Memory B cell (primary cell): Measurements from ENCODE around the gene C17orf107.
"Not testable (repeated sequence)": the region's sequence is repeated elsewhere in the genome, so short reads cannot be mapped to it uniquely, and the experiment has no call there.

Source experiments
- ATAC-seq: fragments of 150-1000 bp; cut with Tn5 transposase; 2 replicates; pipeline ENCODE4 v1.10.0; 2021; ENCODE audit warnings: low read depth, mild to moderate bottlenecking, moderate library complexity
- DNase-seq, 2 donors: peaks; one replicate each; pipeline ENCODE4 v3.0.0; 2022; ENCODE audit warnings: low spot score in 2 of 2
- H3K27ac Mint-ChIP-seq: one replicate; pipeline ENCODE4 v1.8.0; 2022; ENCODE audit warnings: mild to moderate bottlenecking, moderate library complexity, mixed read lengths
- H3K27me3 Mint-ChIP-seq: one replicate; pipeline ENCODE4 v1.8.0; 2022; ENCODE audit warnings: mixed read lengths
- H3K36me3 Mint-ChIP-seq: one replicate; pipeline ENCODE4 v1.8.0; 2022; ENCODE audit warnings: mild to moderate bottlenecking, mixed read lengths
- H3K4me1 Mint-ChIP-seq: one replicate; pipeline ENCODE4 v1.8.0; 2022; ENCODE audit warnings: mixed read lengths
- H3K4me3 Mint-ChIP-seq: one replicate; pipeline ENCODE4 v1.8.0; 2022; ENCODE audit warnings: mild to moderate bottlenecking, moderate library complexity, mixed read lengths
- H3K9me3 Mint-ChIP-seq: one replicate; pipeline ENCODE4 v1.8.0; 2022; ENCODE audit warnings: mixed read lengths

C17orf107 gene

GRCh38 chr17:4900231-4901107 lies 1.1 kb downstream of the C17orf107 start:
- Mint-ChIP-seq H3K27me3 (peaks cover 1% of the 10 kb centered on the region), H3K27ac (peak overlapping the region; percentile 92), H3K36me3 (peaks cover 14% of the 10 kb centered on the region), H3K4me1 (peaks cover 27% of the 10 kb centered on the region), H3K9me3 (no peaks in the 10 kb centered on the region), H3K4me3 (peak overlapping the region; percentile 86)
- ATAC-seq (peak; percentile 54), DNase-seq (peak; percentile 76 to 77)

- H3K9me3 Mint-ChIP-seq = no peaks in the 10 kb centered on the region
- no peak for DNase-seq
- H3K4me1 Mint-ChIP-seq = peaks cover 29% of the 10 kb centered on the region
- H3K27me3 Mint-ChIP-seq = peaks cover 4% of the 10 kb centered on the region
- peak overlapping the region; percentile 92 for H3K27ac Mint-ChIP-seq
- H3K36me3 Mint-ChIP-seq = peaks cover 9% of the 10 kb centered on the region
- H3K4me3 Mint-ChIP-seq = peak overlapping the region; percentile 86
- no peak for ATAC-seq
Measured at GRCh38 chr17:4901108-4901647, 1.8 kb downstream of the C17orf107 start.

DNA sequence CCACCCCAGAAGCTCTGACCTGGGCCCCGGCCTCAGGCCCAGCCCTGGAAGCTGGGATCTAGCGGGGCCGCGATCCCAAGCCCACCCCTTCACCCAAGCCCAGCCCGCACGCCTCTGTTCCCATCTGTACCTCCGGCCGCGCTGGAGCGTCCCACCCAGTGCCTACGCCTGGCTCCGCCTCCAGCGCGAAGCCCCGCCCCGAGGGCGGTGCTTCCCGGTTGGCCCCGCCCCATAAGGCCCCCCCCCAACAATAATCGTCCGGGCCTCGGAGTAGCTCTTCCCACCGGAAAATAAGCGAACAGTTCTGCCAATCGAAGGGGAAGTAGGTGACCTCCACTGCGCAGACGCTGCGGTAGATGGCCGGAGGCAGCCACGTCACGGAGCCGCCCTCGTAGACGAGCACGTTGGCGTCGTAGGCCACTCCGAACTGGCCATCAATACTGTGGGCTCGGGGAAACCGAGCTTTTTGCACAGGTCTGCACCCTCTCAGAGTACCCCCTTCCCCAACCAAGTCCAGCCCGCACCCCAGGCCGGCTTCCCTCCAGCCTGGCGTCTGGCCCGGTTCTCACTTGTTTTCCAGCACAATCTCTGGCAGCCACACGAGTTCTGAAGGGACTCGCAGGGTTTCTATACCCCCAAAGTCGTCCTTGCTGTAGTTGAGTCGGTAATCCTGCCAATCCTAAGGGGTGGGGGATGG lies 2.5 kb downstream of the C17orf107 start:
- DNase-seq (peak in 1 of 2 donors; percentile 63), ATAC-seq (no peak)
- H3K27ac Mint-ChIP-seq = peak overlapping the region; percentile 59
- H3K4me3 Mint-ChIP-seq = no peak overlapping the region
- H3K36me3 Mint-ChIP-seq = peaks cover 7% of the 10 kb centered on the region
- H3K9me3 Mint-ChIP-seq = no peaks in the 10 kb centered on the region
- peaks cover 29% of the 10 kb centered on the region for H3K4me1 Mint-ChIP-seq
- H3K27me3 Mint-ChIP-seq = peaks cover 4% of the 10 kb centered on the region

- DNase-seq (no peak), ATAC-seq (no peak)
- peaks cover 4% of the 10 kb centered on the region for H3K27me3 Mint-ChIP-seq
- H3K4me3 Mint-ChIP-seq = no peak overlapping the region
- peaks cover 29% of the 10 kb centered on the region for H3K4me1 Mint-ChIP-seq
- no peaks in the 10 kb centered on the region for H3K9me3 Mint-ChIP-seq
- H3K27ac Mint-ChIP-seq = peak overlapping the region; percentile 59
- peaks cover 2% of the 10 kb centered on the region for H3K36me3 Mint-ChIP-seq
Measured at GRCh38 chr17:4902540-4902939, 3.2 kb downstream of the C17orf107 start.

- Mint-ChIP-seq H3K4me1 (peaks cover 29% of the 10 kb centered on the region), H3K27me3 (peaks cover 4% of the 10 kb centered on the region), H3K9me3 (no peaks in the 10 kb centered on the region), H3K4me3 (peak within 1 kb of the TSS; percentile 61), H3K27ac (peak within 1 kb of the TSS; percentile 59), H3K36me3 (no peaks in the 10 kb centered on the region)
- ATAC-seq (peak; percentile 15), DNase-seq (peak; percentile 67 to 70)
Measured at GRCh38 chr17:4903051-4903818, 3.9 kb downstream of the C17orf107 start, which contains the start of gene CHRNE. TSS of gene CHRNE (minus strand) at chr17:4903098. CDS start at chr17:4903063, 35 bp downstream.

DNA sequence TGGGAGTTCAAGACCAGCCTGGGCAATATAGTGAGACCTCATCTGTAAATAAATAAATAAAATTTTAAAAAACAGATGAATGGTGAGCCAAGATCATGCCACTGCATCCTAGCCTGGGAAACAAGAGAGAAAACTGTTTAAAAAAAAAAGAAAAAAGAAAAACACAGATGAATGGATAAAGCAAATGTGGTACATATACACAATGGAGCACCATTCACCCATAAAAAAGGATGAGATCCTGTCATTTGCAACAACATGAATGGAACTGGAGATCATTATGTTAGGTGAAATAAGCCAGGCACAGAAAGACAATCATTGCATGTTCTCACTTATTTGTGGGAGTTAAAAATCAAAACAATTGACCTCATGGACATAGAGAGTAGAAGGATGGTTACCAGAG lies 7.3 kb downstream of the C17orf107 start:
- H3K4me3 Mint-ChIP-seq, H3K27ac Mint-ChIP-seq, H3K27me3 Mint-ChIP-seq, H3K36me3 Mint-ChIP-seq, DNase-seq, H3K9me3 Mint-ChIP-seq, ATAC-seq: not testable (repeated sequence)
- H3K4me1 Mint-ChIP-seq = peaks cover 19% of the 10 kb centered on the region

DNA sequence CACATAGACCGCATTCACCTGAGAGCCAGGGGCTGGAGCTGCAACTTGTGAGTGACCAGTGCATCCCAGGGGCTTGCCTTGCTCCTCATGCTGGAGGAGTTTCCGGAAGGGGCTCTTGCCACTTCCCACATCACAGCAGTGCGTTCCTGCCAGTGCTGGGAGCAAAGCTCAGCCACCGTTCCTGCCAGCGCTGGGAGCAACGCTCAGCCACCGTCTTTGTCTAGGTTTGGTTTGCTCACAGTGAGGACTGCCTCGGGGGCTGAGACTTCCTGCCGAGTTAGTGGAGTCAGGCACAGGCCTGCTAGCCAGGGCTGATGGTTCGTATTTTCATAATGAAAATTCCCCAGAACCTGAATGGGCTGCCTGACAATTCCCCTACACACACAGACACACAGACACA lies 9.0 kb downstream of the C17orf107 start:
- no peak for DNase-seq
- peaks cover 8% of the 10 kb centered on the region for H3K27me3 Mint-ChIP-seq
- no peak overlapping the region for H3K4me3 Mint-ChIP-seq
- peaks cover 7% of the 10 kb centered on the region for H3K4me1 Mint-ChIP-seq
- H3K9me3 Mint-ChIP-seq = no peaks in the 10 kb centered on the region
- H3K27ac Mint-ChIP-seq = no peak overlapping the region
- H3K36me3 Mint-ChIP-seq = no peaks in the 10 kb centered on the region
- no peak for ATAC-seq

DNA sequence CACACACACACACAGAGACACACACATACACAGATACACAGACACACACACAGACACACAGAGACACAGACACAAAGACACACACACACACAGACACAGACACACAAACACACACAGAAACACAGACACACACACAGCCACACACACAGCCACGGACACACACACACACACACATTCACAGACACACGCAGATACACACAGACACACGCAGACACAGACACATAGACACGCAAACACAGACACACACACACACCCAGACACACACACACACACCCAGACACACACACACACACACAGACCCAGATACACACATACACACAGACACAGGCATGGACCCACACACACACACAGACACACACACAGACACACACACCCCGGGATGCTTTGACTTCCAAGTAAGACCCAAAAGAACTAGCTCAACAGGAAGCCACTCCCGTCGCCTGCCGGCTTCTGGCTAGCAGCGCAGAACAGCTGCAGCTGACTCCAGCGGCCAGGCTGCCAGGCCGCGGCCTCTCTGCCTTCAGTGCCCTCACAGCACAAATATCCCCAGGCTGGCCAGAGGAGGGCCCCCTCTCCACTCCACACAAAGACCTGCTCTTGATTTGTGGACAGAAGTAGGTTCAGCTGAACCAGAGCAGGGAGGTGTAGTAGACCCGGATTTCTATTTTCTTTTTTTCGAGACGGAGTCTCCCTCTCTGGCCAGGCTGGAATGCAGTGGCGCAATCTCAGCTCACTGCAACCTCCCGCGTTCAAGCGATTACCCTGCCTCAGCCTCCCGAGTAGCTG lies 9.6 kb downstream of the C17orf107 start:
- Mint-ChIP-seq H3K4me3 (no peak overlapping the region), H3K4me1 (peaks cover 3% of the 10 kb centered on the region), H3K27me3 (peaks cover 7% of the 10 kb centered on the region), H3K36me3 (no peaks in the 10 kb centered on the region), H3K27ac (no peak overlapping the region), H3K9me3 (no peaks in the 10 kb centered on the region)
- DNase-seq (peak; percentile 71 to 73), ATAC-seq (peak; percentile 96)

- Mint-ChIP-seq H3K4me1 (no peaks in the 10 kb centered on the region), H3K27ac (no peak overlapping the region), H3K9me3 (no peaks in the 10 kb centered on the region), H3K4me3 (no peak overlapping the region), H3K27me3 (peaks cover 3% of the 10 kb centered on the region), H3K36me3 (no peaks in the 10 kb centered on the region)
- DNase-seq (no peak), ATAC-seq (no peak)
Measured at GRCh38 chr17:4913994-4914393, 14.7 kb downstream of the C17orf107 start.

DNA sequence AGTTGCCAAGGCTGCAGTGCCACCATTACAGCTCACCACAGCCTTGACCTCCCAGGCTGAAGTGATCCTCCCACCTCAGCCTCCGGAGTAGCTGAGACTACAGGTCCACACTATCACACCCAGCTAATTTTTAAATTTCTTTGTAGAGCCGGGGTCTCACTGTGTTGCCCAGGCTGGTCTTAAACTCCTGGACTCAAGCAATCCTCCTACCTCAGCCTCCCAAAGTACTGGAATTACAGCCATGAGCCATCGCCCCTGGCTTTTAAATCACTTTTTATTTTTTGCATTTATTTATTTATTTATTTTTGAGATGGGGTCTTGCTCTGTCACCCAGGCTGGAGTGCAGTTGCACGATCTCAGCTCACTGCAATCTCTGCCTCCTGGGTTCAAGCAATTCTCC lies 15.2 kb downstream of the C17orf107 start:
- not testable (repeated sequence) for H3K27ac Mint-ChIP-seq, H3K4me3 Mint-ChIP-seq, ATAC-seq, DNase-seq, H3K4me1 Mint-ChIP-seq, H3K36me3 Mint-ChIP-seq, H3K9me3 Mint-ChIP-seq, H3K27me3 Mint-ChIP-seq

DNA sequence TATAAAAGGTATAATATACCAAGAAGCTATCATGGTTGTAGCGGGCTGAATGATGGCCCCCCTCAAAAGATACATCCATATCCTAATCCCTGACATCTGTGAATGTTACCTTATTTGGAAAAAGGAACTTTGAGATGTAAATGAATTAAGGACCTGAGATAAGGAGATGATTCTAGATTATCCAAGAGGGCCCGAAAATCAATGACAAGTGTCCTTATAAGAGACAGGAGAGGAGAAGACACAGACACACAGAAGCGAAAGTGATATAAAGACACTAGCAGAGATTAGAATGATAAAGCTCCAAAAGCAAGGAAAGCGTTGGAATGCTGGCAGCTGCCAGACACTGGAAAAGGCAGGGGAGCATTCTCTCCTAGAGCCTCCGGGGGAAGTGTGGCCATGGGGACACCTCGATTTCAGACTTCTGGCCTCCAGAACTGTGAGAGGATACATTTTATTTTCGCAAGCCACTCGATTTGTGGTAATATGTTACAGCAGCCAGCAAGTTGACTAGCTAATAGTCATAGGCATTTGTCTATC lies 20.2 kb downstream of the C17orf107 start:
- ATAC-seq = no peak
- Mint-ChIP-seq H3K4me1 (no peaks in the 10 kb centered on the region), H3K27me3 (no peaks in the 10 kb centered on the region)

GRCh38 chr17:4920351-4921048 lies 21.2 kb downstream of the C17orf107 start:
- H3K27ac Mint-ChIP-seq = no peak overlapping the region

More for the DNA sequence above, 20.2 kb downstream of the C17orf107 start:
- H3K27ac Mint-ChIP-seq = no peak overlapping the region
- H3K9me3 Mint-ChIP-seq = no peaks in the 10 kb centered on the region
- H3K4me3 Mint-ChIP-seq = no peak overlapping the region
- no peaks in the 10 kb centered on the region for H3K36me3 Mint-ChIP-seq
- DNase-seq = no peak

More at GRCh38 chr17:4920351-4921048, 21.2 kb downstream of the C17orf107 start:
- DNase-seq = no peak
- ATAC-seq = no peak
- Mint-ChIP-seq H3K4me3 (no peak overlapping the region), H3K9me3 (no peaks in the 10 kb centered on the region), H3K27me3 (no peaks in the 10 kb centered on the region), H3K4me1 (no peaks in the 10 kb centered on the region), H3K36me3 (no peaks in the 10 kb centered on the region)
